GM12891 (cell line): Measurements from ENCODE around the gene ARFGEF2.
"Not testable (repeated sequence)": the region's sequence is repeated elsewhere in the genome, so short reads cannot be mapped to it uniquely, and the experiment has no call there.

Source experiments
- POLR2A ChIP-seq: IDR thresholded peaks from 2 replicates; pipeline ENCODE4 v1.6.1; 2011; ENCODE audit warnings: low read depth, low read length, control low read depth
- POLR2AphosphoS5 ChIP-seq: IDR thresholded peaks from 2 replicates; pipeline ENCODE4 v1.6.1; 2011; ENCODE audit warnings: low read depth, low read length, control low read depth

- not testable (repeated sequence) for TF ChIP-seq POLR2AphosphoS5, POLR2A
Observed at GRCh38 chr20:48936178-48936577, 14.7 kb downstream of the ARFGEF2 start.
